HG03342 (cell line): ENCODE measurements around the gene BTRC.

ENCODE experiments used
- ATAC-seq: cut with Tn5 transposase; IDR thresholded peaks from one replicate; pipeline ENCODE4 v1.9.1; 2021; ENCODE audit warnings: mild to moderate bottlenecking, moderate library complexity; ENCODE audit not compliant: unreplicated experiment

The BTRC gene

DNA sequence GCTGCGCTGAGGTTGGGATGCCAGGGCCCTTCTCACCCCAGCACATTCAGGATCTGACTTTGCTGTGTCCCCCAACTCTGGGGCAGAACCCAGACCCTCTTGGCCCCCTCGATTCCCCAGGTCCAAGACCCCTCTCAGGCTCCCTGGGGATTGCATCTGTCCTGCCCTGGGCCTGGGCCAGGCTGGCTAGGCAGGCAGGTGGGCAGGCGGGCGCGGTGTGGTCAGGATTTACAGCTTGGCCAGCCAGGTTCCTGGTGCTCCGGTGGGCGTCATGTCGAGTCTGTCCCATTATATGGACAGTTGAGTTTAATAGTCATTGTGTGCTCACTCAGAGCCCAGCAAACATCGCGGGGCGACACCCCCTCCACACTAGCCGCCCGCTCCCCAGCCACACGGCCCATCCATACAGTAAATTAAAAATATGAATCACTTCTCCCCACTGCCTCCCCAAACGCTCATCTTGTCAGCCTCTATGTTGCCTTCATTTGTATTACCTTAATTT lies 210.6 kb downstream of the BTRC start:
- no peak for ATAC-seq

- no peak for ATAC-seq
Measured at GRCh38 chr10:101565370-101565900, 211.5 kb downstream of the BTRC start.

- no peak for ATAC-seq
Measured at GRCh38 chr10:101565936-101566332, 212.0 kb downstream of the BTRC start.

DNA sequence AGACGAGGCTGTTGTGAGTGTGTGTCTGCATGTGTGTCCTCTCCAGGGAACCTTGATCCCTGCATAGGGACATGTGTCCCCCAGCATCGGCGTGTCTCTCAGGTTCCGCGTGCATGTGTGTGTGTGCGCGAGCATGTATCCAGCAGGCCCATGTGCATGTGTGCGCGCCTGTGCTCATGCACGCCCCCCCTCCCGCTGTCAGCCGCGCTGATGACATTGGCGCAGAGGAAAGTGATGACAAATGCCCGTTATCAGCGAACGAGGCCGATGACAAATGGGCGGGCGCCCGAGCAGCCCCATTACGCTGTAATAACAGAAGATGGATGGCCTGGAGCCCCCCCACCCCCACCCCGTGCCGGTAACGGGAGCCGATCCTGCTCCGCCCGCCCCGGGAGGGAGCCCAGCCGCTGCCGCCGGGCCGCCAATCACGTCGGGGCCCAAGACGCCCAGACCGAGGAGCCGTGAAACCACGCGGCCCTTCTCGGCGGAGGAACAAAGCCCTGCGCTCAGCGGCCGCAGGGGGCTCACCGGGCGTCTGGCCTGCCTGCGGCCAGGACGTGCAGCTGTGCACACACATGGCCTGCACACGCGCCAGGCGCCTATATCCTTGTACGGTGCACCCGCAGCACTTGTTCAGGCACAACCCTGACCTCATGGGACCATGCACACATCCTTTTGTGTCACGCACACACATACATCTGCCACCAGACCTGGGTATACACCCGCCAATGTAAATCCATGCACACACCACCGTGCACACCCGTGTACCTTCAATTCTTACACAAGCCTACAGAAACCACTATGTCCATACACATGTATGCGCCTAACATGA lies 212.6 kb downstream of the BTRC start:
- no peak for ATAC-seq

- ATAC-seq = no peak
Measured at GRCh38 chr10:101567165-101568006, 213.4 kb downstream of the BTRC start.

- ATAC-seq = no peak
Measured at GRCh38 chr10:101568054-101568745, 214.2 kb downstream of the BTRC start.

DNA sequence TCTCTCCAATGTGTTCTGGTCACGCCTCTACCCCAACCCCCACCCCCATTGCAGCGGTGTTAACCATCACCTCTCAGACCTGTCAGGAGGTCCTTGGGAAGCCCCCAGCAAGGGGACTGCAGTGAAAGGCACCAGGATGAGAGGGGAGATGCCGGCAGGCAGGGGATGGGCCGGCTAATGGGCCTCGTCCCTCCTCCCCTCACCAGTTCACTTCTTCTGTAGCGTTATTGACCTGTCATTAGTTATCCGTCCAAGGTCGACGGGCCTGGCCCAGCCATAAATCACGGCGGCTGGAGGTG lies 215.3 kb downstream of the BTRC start:
- no peak for ATAC-seq

- peak; percentile 62 for ATAC-seq
Measured at GRCh38 chr10:101569622-101570427, 215.9 kb downstream of the BTRC start.

GRCh38 chr10:101570428-101571270 lies 216.7 kb downstream of the BTRC start:
- ATAC-seq = no peak

GRCh38 chr10:101571271-101571925 lies 217.4 kb downstream of the BTRC start:
- no peak for ATAC-seq

DNA sequence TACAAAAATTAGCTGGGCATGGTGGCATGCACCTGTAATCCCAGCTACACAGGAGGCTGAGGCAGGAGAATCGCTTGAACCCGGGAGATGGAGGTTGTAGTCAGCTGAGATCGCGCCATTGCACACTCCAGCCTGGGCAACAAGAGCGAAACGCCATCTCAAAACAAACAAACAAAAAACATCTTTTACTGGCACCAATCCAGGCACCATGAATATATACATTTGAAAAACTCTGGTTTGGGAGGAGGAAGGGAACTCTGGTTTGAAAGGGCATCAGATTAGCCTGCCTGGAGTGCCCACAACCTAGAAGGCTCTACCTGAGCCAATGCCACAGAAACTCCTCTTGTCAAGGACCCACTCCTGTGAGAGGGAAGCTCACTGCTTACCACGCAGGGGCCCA lies 218.2 kb downstream of the BTRC start:
- no peak for ATAC-seq

- ATAC-seq = no peak
Measured at GRCh38 chr10:101572785-101573184, 218.8 kb downstream of the BTRC start.

- no peak for ATAC-seq
Measured at GRCh38 chr10:101573885-101574753, 220.2 kb downstream of the BTRC start.

DNA sequence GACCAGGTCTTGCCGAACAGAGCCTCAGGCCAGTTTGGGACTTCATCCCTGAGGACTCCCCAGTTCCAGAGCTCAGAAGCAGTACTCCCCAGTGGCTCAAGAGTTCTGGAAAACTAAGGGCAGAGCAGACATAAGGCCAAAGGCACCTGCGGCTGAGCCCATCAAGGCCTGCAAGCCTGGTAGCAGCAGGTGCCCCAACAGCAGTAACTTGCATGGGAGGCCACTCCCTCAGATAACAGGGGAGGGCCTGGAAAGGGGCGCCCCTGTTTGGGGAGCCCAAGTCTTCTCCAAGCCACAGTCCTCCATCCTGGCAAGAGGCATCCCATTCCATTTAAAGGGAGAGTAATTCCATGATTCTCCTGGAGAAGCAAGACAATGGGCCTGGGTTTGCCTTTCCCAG lies 221.1 kb downstream of the BTRC start:
- no peak for ATAC-seq

DNA sequence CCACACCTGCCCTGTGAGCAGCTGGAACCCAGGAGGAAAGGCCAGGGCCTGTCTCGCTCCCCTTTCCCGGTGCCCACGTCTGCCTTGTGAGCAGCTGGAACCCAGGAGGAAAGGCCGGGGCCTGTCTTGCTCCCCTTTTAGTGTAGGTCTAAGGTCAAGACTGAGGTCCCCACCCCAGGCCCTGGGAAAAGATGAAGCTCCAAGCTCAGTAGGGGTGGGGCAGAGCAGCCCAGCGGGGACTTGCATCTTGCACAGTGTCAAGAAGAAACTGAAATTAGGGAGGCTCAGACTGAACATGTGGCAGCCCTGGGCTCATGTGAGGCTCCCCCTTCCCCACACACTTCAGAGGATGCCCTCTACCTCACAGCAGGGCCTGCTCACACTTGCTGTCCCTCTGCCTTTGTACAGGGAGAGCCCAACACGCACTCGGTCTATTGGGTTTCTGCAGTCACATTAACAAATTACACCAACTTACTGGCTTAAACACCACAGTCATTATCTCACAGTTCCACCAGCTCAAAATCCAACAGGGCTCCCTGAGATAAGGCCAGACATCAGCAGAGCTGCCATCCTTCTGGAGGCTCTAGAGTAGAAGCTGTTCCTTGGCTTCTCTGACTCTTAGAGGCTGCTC lies 221.7 kb downstream of the BTRC start:
- ATAC-seq = no peak

DNA sequence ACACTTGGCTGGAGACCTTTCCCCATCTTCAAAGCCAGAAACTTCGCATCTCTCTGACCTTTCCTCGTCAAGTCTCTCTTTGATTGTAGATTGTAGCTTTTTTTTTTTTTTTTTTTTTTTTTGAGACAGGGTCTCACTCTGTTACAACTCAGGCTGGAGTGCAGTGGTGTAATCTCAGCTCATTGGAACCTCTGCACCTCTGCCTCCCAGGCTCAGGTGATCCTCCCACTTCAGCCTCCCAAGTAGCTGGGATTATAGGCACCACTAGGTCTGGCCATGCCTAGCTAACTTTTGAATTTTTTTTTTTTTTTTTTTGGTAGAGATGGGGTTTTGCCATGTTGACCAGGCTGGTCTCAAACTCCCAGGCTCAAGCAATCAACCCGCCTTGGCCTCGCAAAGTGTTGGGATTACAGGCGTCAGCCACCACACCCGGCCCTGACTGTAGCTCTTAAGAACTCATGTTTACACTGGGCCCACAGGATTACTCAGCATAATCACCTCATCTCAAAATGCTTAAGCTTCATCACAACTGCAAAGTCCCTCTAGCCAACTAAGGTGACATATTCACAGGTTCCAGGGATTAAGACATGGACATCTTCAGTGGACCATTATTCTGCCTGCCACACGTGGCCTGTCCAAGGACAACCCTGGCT lies 222.4 kb downstream of the BTRC start:
- ATAC-seq = no peak
